GM15510 (cell line): ENCODE data around the gene PRDM15.

Source experiments
- POLR2A ChIP-seq: IDR thresholded peaks from 3 replicates; pipeline ENCODE4 v1.6.1; 2011; ENCODE audit warnings: borderline replicate concordance; ENCODE audit not compliant: insufficient read length; ENCODE audit errors: extremely low read depth

PRDM15 gene

DNA sequence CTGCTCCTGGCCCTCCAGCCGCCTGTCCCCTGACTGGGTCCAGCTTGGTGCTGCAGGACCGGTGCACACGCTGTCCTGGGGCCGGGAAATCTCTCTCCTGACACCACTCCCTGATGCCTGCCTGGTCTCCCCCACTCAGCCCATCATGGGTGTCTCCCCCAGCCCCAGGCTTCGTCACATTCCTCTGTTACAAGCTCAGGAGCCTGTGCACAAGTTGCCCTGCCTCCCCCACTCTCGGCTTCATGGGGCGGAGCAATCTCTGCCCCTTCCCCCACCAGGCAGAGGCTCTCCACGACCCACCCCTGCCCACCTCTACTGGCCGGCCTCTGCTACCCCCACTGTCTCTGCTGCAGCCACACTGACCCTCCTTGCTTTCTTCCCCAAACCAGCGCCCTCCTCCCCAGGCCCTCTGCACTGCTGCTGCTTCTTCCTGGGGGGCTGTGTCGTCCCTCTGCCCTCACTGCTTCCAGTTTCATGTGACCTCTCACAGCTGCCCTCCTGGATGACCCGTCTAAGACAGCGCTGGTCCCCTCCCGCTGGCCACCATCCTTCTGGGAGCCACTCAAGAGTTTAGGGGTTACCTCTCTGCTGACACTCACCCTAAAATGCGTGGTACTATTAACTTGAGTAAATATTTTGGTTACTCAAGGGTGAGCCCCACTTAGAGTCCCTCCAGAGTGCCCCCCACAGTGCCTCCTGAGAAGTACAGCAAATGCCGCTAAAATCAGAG, 106.6 kb downstream of the PRDM15 start:
- no peak for TF ChIP-seq POLR2A

DNA sequence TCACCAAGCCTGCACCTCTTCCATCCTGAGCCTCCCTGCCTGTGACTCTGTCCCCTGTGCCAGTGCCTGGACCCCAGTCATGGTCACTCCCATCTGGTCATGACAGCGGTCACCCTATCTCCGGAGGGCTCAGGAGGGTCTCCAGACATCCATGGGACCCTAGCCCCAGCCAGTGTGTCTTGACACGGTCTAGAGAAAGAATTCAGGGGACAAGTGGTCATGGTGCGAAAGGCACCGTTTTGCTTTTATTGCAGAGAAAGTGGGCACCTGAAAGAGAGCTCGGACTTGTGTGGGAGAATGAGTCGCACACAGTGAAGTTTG, 107.6 kb downstream of the PRDM15 start:
- TF ChIP-seq POLR2A = no peak

DNA sequence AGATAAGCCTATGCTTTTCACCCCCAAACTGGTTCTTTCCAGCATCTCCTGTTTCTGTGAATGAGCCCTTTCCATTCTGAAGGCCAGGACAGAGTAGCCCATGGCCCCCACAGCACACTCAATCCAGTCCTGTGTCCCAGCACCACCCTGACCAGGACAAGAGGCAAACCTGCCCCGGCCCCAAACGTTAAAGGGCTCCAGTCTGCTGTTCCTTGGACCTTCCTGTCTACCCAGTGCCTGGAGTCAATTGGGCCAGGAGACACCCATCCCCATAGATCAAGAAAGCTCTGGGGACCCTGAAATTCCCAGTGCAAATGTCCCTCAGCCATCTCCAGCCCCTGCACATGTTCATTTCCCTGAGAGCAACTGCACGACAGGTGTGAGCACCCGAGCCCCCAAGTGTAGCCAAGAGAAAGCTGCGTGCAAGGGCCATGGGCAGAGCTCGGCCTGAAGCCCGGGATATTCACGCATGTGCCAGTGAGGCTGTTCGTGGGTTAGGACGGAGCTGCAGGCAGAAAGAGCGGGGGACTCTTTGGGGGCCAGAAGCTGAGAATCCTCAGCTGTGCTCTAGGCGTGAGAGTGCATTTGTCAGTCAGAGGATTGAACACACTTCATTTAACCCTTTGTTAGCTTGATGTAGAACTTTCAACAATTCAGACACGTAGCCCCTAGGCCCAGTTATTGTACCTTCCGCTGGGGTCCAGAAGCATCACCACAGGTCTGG, 108.1 kb downstream of the PRDM15 start:
- TF ChIP-seq POLR2A = no peak

DNA sequence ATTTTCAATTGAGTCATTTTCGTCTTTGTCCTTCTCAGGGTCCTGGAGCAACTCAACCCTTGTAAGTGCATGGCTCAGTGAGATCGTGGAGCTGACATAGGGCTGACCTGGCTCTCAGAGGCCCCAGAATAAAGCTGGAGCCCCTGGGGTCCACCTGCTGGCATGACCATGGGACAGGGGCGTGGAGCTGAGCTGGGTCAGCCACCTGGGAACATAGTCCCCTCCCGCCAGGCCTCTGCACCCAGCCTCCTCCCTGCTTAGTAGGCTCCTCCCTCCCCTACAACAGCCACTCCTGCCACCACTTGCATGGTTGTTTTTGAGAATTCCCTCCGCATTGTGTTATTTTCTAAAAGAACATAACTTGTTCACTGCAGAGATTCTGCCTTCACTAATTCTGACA, 109.2 kb downstream of the PRDM15 start:
- no peak for TF ChIP-seq POLR2A

DNA sequence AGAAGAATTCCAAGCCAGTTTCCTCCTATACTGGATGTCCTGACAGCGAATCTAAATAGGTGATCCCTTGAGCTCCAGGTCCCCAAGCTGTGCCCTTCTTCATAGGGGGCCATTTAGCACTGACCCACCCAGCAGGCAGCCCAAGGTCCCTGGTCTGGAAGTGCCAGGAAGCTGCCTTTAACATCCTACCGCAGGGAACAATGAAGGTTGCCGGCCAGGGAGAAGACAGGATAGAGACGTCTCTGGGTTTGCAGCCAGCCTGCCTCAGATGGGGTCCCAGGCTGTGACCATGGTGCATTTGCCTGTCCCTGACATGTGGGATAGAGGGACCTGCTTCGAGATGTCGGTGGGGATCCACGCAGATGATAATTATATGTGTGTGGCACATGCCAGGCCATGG, 109.6 kb downstream of the PRDM15 start:
- TF ChIP-seq POLR2A = no peak

DNA sequence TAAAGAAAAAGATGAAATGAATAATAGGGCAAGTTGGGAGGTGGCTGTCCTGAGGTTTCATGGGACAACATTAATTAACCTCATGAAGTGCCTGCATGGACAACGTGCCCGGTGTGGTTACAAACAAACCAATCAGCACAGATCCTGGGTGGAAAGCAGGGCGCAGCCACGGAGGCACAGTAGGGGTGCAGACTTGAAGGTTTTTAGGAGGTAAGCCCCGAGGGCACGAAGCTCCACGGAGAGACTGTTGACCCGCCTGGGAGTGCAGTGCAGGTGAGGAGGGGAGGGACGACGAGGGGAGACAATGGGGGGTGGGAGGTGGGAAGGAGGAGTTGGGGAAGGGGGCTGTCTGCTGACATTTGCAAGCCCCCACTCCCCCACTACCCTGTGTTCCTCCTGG, 110.0 kb downstream of the PRDM15 start:
- no peak for TF ChIP-seq POLR2A

DNA sequence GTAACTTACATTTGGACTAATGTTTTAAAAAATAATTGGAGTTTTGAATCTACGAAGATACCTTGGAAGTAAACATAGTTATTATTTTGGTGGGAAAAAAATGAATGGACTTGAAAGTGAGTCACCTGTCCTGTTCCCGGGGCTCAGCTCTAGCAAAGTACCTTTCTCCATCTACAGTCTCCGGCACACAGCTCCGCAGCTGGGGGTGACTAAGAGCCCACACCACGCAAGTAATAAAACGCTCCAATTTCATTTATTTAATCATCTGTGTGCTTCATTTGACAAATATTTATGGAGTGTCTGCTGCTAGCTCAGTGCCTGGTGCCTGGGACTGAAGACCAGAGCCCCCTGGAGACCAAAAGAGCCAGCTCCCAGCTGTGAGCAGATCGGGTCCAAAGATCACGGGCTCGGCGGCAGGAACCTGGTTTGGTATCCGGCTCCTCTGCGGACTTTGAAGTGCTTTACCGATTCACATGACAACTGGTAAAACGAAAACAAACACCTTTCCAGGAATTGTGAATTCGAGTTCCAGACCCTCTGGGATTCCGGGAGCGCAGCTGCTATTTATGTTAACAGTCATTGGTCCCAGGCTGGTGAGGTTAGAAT, 110.6 kb downstream of the PRDM15 start:
- no peak for TF ChIP-seq POLR2A

DNA sequence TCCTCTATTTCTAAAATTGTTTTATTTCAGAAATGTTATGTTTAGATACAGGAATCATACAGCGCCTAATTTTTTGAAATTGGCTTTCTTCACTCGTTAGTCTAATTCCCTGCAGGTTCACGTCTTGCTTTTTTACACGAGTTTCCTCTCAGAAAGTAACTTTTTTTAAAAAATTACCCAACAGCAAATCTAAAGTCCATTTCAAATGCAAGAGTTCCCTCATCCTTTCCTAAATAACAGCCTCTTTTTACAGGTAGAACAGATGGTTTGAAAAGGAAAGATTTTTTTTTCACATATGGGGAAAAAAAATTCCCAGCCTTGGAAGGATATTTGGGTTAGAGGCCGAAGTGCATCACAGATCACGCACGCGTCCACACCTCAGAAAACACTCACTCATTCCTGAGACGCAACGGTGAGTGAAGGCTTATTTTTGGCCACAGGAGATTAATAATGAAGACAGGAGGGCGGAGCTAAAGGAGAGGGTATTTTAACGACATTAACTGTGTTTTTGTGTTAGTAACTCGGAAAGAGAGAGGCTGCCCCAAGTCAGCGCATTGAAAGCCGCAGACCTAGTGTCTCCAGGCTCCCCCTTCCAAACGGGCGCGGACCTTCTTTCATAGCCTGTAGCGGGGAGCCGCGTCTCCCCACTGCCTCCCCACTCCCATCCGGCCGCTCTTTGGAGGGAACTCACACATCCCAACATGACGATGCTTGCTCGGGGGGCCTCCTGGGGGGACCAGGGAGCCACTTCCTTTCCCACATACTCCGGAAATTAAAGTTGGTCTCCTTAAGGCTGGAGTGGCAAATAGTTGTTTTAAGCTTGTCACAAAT, 111.3 kb downstream of the PRDM15 start:
- TF ChIP-seq POLR2A = no peak

DNA sequence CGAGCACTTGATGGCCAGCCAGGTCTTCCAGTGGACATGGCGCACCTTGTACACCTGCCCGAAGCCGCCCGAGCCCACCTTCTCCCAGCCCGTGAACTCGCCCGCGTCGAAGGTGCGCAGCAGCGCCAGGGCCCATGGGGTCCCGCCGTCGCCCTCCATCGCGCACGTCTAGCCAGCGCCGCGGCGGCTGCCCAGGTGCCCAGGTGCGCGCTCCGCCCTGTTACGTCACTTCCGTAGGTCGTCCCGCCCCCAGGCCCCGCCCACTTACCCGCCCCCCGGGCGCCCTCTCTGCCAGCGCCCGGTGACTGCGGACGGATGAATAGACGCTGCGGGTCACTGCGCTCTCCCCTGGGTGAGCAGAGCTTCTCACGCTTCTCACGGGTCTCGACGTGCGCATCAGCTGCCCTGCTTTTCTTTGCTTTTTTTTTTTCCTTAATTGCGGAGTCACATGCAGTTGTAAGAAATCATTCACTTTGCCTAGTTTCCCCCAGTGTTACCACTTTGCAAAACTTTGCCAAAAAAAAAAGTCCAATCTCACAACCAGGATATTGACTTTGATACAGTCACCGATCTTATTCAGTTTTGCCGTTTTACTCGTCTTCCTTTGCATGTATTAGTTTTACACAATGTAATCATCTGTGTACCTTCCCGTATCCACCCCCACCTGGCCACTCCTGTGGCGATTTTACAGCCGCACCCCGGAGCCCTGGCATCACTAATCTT, 112.1 kb downstream of the PRDM15 start, which contains the start of gene RIPK4:
Gene RIPK4, minus strand, starts transcription at position 170 of the 723 bp plus-strand sequence. Its CDS starts 11 bp downstream, at position 159.
- TF ChIP-seq POLR2A = no peak

DNA sequence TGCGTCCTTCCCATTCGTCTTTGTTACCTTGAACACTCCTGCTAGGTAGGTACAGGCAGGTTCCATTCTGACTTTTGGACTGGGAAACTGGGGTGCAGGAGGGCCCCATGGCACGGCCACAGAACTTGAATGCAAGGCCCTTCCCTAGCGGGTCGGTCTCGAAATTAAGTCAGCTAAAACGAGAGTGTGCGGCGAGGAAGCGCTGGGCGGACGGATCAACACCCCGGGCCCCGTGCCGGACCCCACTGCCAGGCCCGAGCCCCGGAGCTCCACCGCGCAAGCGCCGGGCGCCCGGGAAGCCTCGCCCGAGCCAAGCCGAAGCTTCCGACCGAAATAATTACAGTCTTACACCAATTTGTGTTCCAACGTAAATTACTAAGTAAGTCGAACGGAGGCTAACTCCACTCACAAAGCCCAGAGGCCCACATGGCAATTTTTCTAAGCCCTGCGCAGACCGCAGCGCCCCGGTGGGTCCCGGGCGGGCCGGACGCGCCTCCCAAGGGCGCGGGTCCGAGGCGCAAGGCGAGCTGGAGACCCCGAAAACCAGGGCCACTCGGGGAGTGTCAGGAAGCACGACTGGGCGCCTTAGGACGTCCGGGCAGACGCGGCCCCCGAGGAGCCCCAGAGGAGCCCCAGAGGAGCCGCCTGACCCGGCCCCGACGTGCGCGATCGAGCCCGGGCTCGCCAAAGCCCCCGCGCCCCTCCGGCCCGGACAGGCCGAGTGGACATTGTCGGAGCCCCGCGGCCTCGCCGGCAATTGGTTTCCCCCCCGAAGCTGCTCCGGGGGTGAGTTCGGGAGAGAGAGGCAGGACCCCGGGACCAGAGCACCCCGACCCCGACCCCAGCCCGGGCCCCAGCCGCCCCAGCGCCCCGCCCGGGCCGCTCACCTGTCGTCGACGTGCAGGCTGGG, 112.9 kb downstream of the PRDM15 start:
- no peak for TF ChIP-seq POLR2A

DNA sequence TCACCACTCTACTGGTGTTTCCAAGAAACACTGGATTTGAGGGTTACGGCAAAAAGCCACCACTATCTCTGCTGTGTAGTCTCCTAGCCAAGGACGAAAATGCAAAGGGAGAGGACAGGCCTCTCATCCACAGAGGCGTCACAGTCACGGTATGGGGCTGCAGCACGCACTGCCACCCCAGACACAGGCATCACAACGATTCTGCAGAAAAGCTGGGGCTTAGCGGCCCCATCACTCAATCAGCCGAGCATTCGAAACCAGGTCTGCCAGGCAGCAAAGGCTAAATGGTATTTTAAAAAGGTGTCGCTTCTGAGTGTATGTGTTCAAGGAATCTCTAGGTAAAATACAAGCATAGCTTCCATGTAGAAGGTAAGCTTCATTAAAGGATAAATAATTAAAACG, 113.7 kb downstream of the PRDM15 start:
- no peak for TF ChIP-seq POLR2A

DNA sequence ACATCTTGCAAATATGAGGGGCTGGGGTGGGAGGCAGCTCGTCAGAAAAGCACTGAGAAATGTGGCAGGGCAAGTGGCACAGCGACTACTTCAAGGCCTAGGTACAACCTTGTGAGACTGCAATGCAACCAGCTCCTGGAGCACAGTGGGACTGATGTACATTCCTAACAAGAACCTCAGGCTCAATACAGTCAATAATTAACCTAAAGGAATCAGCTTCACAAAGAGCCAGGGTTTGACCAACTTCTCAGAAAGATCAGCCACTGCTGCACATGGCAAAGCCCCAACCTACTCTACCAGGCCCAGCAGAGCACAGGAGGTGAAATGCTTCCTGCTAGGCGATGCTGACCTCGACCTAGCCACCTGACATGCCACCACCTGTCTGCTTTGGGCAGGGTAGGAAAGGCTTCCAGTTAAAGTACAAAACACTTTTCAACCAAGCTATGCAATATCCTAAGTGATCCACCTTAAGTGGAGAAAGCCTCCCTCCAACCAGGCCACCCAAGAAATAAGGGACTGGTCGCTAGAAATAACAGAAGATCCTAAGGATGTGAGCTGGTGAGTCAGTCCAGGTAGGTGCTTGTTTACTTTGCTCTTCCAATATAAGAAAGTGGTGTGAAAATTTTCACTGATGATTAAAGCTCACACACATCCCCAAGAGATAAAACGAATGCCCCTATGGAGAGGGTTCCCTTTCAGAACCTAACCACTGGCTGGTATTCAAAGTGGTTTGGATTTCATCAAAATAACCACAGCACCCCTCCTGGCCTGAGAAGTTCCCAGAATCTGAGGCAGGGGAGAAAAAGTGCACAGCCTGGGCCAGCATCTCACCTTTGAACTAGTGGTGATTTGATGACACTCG, 114.4 kb downstream of the PRDM15 start:
- TF ChIP-seq POLR2A = no peak
